HCT116 (cell line): ENCODE measurements around the gene PRKG1. TPM values are rescaled to one million over a fixed set of nuclear protein-coding genes. Genes with fewer than 3 reads are reported as not detected.

Experiments
- ATAC-seq: fragments of 200-7000 bp; cut with Tn5 transposase; 2 replicates; pipeline ENCODE4 v1.9.1; 2020; ENCODE audit warnings: mild to moderate bottlenecking, moderate library complexity
- BruUV-seq: library from RNA; stranded (reverse); fragments of 400-500 nt; replicated peaks from 2 replicates; lab custom pipeline; 2021; lab: Mats Ljungman, UMichigan
- CTCF ChIA-PET: fragments of 300-600 bp; sonication (Branson Sonifier 250); formaldehyde crosslinking; loops from one replicate; lab custom pipeline; 2021; ENCODE audit warnings: antibody characterized with exemption; lab: Charles Lee
- POLR2A ChIA-PET: fragments of 300-600, 350-600 bp; sonication (Branson Sonifier 250); formaldehyde crosslinking; loops from one replicate; lab custom pipeline; 2021; ENCODE audit warnings: antibody characterized with exemption; lab: Charles Lee
- RAD21 ChIA-PET, 2 experiments: fragments of 300-600 bp; sonication (Branson Sonifier 250); formaldehyde crosslinking; loops; one replicate each; lab custom pipeline; 2023; ENCODE audit warnings: low total read pairs in 2 of 2; ENCODE audit not compliant: uncharacterized antibody in 2 of 2, unreplicated experiment in 2 of 2, low non-redundant PET in 1 of 2; lab: Charles Lee
- DNase-seq: peaks from one replicate; pipeline ENCODE4 v3.0.0-alpha.2; 2010; ENCODE audit warnings: low read depth, low spot score
- H2AFZ ChIP-seq: fragments of 200-600 bp; shearing (Covaris generic), sonication (generic); 2 replicates; pipeline ENCODE4 v1.6.1; 2017; ENCODE audit warnings: low read depth, mixed run types, mixed read lengths, antibody characterized with exemption, low read length; ENCODE audit not compliant: poor library complexity, severe bottlenecking
- H3K27ac ChIP-seq: 2 replicates; pipeline ENCODE4 v1.5.1; 2012; ENCODE audit warnings: low read depth, low read length
- H3K27me3 ChIP-seq: fragments of 200-600 bp; sonication (generic); 2 replicates; pipeline ENCODE4 v1.6.1; 2016; ENCODE audit warnings: mixed run types, low read length, mixed read lengths; ENCODE audit not compliant: insufficient read depth
- H3K36me3 ChIP-seq, 2 experiments: fragments of 200-500 bp in 1 of 2; fragments of 200-600 bp in 1 of 2; sonication (Bioruptor generic) in 1 of 2; sonication (generic) in 1 of 2; 2 replicates each; pipeline versions ENCODE4 v1.5.1 to v1.6.1; 2014 to 2016; ENCODE audit warnings: low read length in 2 of 2, inconsistent platforms in 1 of 2, mixed read lengths in 1 of 2, mixed run types in 1 of 2; ENCODE audit not compliant: insufficient read depth in 2 of 2, control insufficient read depth in 1 of 2
- H3K4me1 ChIP-seq, 2 experiments: fragments of 200-600 bp in 1 of 2; sonication (generic) in 1 of 2; 2 replicates each; pipeline versions ENCODE4 v1.5.1 to v1.6.1; 2012 to 2017; ENCODE audit warnings: low read length in 2 of 2, inconsistent platforms in 1 of 2, mild to moderate bottlenecking in 1 of 2, mixed read lengths in 1 of 2, mixed run types in 1 of 2, moderate library complexity in 1 of 2; ENCODE audit not compliant: insufficient read depth in 2 of 2, control insufficient read depth in 1 of 2
- H3K4me2 ChIP-seq: fragments of 200-600 bp; sonication (generic); 2 replicates; pipeline ENCODE4 v1.6.1; 2017; ENCODE audit warnings: mixed run types, low read length, mixed read lengths
- H3K4me3 ChIP-seq, 2 experiments: fragments of 200-600 bp in 1 of 2; sonication (generic) in 1 of 2; replicated peaks in 1 of 2; 2 replicates each; pipeline ENCODE4 v1.5.1; 2011 to 2016; ENCODE audit warnings: low read length in 2 of 2, control low read depth in 1 of 2, low read depth in 1 of 2, mild to moderate bottlenecking in 1 of 2, mixed read lengths in 1 of 2, mixed run types in 1 of 2
- H3K79me2 ChIP-seq: fragments of 200-600 bp; sonication (generic); 2 replicates; pipeline ENCODE4 v1.6.1; 2017; ENCODE audit warnings: mild to moderate bottlenecking, mixed run types, low read length, moderate library complexity, mixed read lengths; ENCODE audit not compliant: insufficient read depth
- H3K9ac ChIP-seq: fragments of 200-600 bp; sonication (generic); 2 replicates; pipeline ENCODE4 v1.6.1; 2016; ENCODE audit warnings: low read length, mixed read lengths
- H3K9me2 ChIP-seq: fragments of 200-600 bp; sonication (generic), shearing (Covaris generic); 2 replicates; pipeline ENCODE4 v1.6.1; 2017; ENCODE audit warnings: mixed run types, mild to moderate bottlenecking, moderate library complexity; ENCODE audit not compliant: insufficient read depth
- H3K9me3 ChIP-seq, 2 experiments: fragments of 200-500 bp in 1 of 2; fragments of 200-600 bp in 1 of 2; sonication (Bioruptor generic) in 1 of 2; sonication (generic) in 1 of 2; 2 replicates each; pipeline ENCODE4 v1.6.1; 2014 to 2017; ENCODE audit warnings: low read length in 2 of 2, mixed read lengths in 2 of 2, inconsistent platforms in 1 of 2, low read depth in 1 of 2, mild to moderate bottlenecking in 1 of 2, mixed run types in 1 of 2, moderate library complexity in 1 of 2; ENCODE audit not compliant: control insufficient read depth in 1 of 2, insufficient read depth in 1 of 2
- H4K20me1 ChIP-seq: fragments of 200-600 bp; sonication (generic), shearing (Covaris generic); 2 replicates; pipeline ENCODE4 v1.6.1; 2017; ENCODE audit warnings: mixed run types, mild to moderate bottlenecking, moderate library complexity; ENCODE audit not compliant: insufficient read depth
- CBX3 ChIP-seq: IDR thresholded peaks from 2 replicates; pipeline ENCODE4 v1.6.1; 2012; ENCODE audit warnings: low read depth
- CEBPB ChIP-seq: IDR thresholded peaks from 2 replicates; pipeline ENCODE4 v1.6.1; 2012; ENCODE audit warnings: low read depth
- ELF1 ChIP-seq: IDR thresholded peaks from 2 replicates; pipeline ENCODE4 v1.6.1; 2012; ENCODE audit warnings: low read depth, borderline replicate concordance
- FOSL1 ChIP-seq: IDR thresholded peaks from 2 replicates; pipeline ENCODE4 v1.6.1; 2012; ENCODE audit warnings: low read depth
- JUND ChIP-seq: IDR thresholded peaks from 2 replicates; pipeline ENCODE4 v1.6.1; 2012
- POLR2AphosphoS5 ChIP-seq: IDR thresholded peaks from 2 replicates; pipeline ENCODE4 v1.6.1; 2011; ENCODE audit warnings: mild to moderate bottlenecking, low read depth, low read length, moderate library complexity
- RAD21 ChIP-seq: IDR thresholded peaks from 2 replicates; pipeline ENCODE4 v1.6.1; 2012; ENCODE audit warnings: low read depth, mild to moderate bottlenecking
- SP1 ChIP-seq: IDR thresholded peaks from 2 replicates; pipeline ENCODE4 v1.6.1; 2012; ENCODE audit warnings: low read depth
- SRF ChIP-seq: IDR thresholded peaks from 2 replicates; pipeline ENCODE4 v1.6.1; 2012; ENCODE audit warnings: low read depth
- TCF7L2 ChIP-seq: IDR thresholded peaks from 2 replicates; pipeline ENCODE4 v1.7.0; 2011; ENCODE audit warnings: borderline replicate concordance, inconsistent platforms; ENCODE audit not compliant: insufficient read depth, insufficient read length; ENCODE audit errors: extremely low read depth
- YY1 ChIP-seq: IDR thresholded peaks from 2 replicates; pipeline ENCODE4 v1.6.1; 2011; ENCODE audit warnings: low read length, low read depth, moderate library complexity, mild to moderate bottlenecking; ENCODE audit not compliant: insufficient replicate concordance; ENCODE audit errors: extremely low read depth
- ZFX ChIP-seq: fragments of 450-650 bp; IDR thresholded peaks from 2 replicates; pipeline ENCODE4 v1.6.1; 2017
- ZNF274 ChIP-seq: fragments of 200-500 bp; sonication (Bioruptor generic); IDR thresholded peaks from 2 replicates; pipeline ENCODE4 v1.6.1; 2014; ENCODE audit warnings: mild to moderate bottlenecking, low read depth, low read length, inconsistent platforms
- intact Hi-C: fragments of 100-400 bp; cut with micrococcal nuclease; formaldehyde crosslinking; loops from 2 replicates; pipeline ENCODE4 v1.10.0; 2022
- total RNA-seq: library from RNA; stranded (reverse); gene quantifications from one replicate; pipeline ENCODE4 v1.2.1, GENCODE V29; 2021; ENCODE audit not compliant: unreplicated experiment
- TF ChIP-seq, protein P1 (sequence below): IDR thresholded peaks from 2 replicates; pipeline ENCODE4 v1.6.1; 2012; ENCODE audit warnings: low read depth
- TF ChIP-seq, protein P2 (sequence below): IDR thresholded peaks from 2 replicates; pipeline ENCODE4 v1.6.1; 2011; ENCODE audit warnings: mild to moderate bottlenecking, low read length, moderate library complexity; ENCODE audit not compliant: insufficient replicate concordance; ENCODE audit errors: extremely low read depth
- TF ChIP-seq, protein P3 (sequence below): IDR thresholded peaks from 2 replicates; pipeline ENCODE4 v1.6.1; 2012
- TF ChIP-seq, protein P4 (sequence below), 3 experiments: fragments of 200-600 bp in 1 of 3; sonication (generic) in 1 of 3; IDR thresholded peaks in 2 of 3; conservative IDR thresholded peaks in 1 of 3; 2 replicates each; pipeline ENCODE4 v1.5.1; 2012 to 2017; ENCODE audit warnings: low read depth in 2 of 3, low read length in 2 of 3, antibody characterized with exemption in 1 of 3, borderline replicate concordance in 1 of 3, control low read depth in 1 of 3, mild to moderate bottlenecking in 1 of 3, mixed read lengths in 1 of 3, mixed run types in 1 of 3, moderate library complexity in 1 of 3; ENCODE audit not compliant: insufficient read depth in 1 of 3

Gene PRKG1
- total RNA-seq, 1 experiment from 2014 or later: 1.4 TPM

DNA sequence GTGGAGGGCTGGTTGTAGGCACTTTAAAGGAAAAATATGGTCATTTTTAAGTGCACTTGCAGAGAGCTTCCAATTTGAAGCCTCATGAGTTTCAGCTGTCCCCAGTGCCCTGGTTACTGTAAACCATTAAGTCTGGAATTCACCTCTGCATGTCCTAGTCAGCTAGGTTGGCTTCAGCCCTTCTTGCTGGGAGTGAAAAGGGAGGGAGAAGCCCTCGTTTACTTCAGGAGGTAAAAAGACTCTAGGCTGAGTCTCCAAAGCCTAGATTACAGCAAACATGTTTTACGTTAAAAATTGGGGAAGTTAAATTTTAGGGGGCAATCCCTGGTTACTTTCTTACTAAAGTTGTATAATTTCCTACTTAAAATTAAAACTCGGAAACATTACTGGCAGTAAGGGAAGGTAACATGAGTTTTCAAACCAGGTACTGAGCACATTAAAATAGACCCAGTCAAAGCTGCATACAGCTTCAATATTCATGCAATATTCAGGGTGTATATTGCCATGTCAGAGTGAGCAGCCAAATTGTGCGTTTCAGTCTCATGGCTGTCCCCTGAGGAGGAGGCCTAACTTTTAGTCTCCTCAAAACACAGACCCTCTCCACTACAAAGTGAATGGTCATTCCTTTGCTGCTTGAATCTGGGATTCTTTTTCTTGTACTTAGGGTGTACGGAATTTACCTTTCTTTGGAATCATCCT lies 156.7 kb downstream of the PRKG1 start:
- no TSS peak for BruUV-seq
- intact Hi-C loops: no loop called here
- H3K4me2 ChIP-seq: no peak overlapping the region
- no peaks in the 10 kb centered on the region for H3K79me2 ChIP-seq
- ChIA-PET POLR2A (no interaction called here), RAD21 (no interaction called here), CTCF (no interaction called here)
- H4K20me1 ChIP-seq: no peaks in the 10 kb centered on the region
- H3K9me3 ChIP-seq: no peaks in the 10 kb centered on the region
- no peaks in the 10 kb centered on the region for H3K4me1 ChIP-seq
- no peak overlapping the region for H3K27ac ChIP-seq
- H3K9ac ChIP-seq: no peak overlapping the region
- no peaks in the 10 kb centered on the region for H3K9me2 ChIP-seq
- ATAC-seq (no peak), DNase-seq (no peak)
- peaks cover 29% of the 10 kb centered on the region; the same call in 1 of the 2 replicates for H3K27me3 ChIP-seq
- no peaks in the 10 kb centered on the region; a peak in 1 of 4 replicates for H3K36me3 ChIP-seq
- no peak overlapping the region for H2AFZ ChIP-seq
- TF ChIP-seq SP1 (no peak), TCF7L2 (no peak), RAD21 (no peak), SRF (no peak), FOSL1 (no peak), YY1 (no peak), CEBPB (no peak), JUND (no peak), CBX3 (no peak), ELF1 (no peak), POLR2AphosphoS5 (no peak), ZFX (no peak), ZNF274 (no peak)
- TF ChIP-seq, protein P1, sequence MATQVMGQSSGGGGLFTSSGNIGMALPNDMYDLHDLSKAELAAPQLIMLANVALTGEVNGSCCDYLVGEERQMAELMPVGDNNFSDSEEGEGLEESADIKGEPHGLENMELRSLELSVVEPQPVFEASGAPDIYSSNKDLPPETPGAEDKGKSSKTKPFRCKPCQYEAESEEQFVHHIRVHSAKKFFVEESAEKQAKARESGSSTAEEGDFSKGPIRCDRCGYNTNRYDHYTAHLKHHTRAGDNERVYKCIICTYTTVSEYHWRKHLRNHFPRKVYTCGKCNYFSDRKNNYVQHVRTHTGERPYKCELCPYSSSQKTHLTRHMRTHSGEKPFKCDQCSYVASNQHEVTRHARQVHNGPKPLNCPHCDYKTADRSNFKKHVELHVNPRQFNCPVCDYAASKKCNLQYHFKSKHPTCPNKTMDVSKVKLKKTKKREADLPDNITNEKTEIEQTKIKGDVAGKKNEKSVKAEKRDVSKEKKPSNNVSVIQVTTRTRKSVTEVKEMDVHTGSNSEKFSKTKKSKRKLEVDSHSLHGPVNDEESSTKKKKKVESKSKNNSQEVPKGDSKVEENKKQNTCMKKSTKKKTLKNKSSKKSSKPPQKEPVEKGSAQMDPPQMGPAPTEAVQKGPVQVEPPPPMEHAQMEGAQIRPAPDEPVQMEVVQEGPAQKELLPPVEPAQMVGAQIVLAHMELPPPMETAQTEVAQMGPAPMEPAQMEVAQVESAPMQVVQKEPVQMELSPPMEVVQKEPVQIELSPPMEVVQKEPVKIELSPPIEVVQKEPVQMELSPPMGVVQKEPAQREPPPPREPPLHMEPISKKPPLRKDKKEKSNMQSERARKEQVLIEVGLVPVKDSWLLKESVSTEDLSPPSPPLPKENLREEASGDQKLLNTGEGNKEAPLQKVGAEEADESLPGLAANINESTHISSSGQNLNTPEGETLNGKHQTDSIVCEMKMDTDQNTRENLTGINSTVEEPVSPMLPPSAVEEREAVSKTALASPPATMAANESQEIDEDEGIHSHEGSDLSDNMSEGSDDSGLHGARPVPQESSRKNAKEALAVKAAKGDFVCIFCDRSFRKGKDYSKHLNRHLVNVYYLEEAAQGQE: no peak
- TF ChIP-seq, protein P2, sequence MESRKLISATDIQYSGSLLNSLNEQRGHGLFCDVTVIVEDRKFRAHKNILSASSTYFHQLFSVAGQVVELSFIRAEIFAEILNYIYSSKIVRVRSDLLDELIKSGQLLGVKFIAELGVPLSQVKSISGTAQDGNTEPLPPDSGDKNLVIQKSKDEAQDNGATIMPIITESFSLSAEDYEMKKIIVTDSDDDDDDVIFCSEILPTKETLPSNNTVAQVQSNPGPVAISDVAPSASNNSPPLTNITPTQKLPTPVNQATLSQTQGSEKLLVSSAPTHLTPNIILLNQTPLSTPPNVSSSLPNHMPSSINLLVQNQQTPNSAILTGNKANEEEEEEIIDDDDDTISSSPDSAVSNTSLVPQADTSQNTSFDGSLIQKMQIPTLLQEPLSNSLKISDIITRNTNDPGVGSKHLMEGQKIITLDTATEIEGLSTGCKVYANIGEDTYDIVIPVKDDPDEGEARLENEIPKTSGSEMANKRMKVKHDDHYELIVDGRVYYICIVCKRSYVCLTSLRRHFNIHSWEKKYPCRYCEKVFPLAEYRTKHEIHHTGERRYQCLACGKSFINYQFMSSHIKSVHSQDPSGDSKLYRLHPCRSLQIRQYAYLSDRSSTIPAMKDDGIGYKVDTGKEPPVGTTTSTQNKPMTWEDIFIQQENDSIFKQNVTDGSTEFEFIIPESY: no peak
- TF ChIP-seq, protein P3, sequence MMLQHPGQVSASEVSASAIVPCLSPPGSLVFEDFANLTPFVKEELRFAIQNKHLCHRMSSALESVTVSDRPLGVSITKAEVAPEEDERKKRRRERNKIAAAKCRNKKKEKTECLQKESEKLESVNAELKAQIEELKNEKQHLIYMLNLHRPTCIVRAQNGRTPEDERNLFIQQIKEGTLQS: no peak
- TF ChIP-seq, protein P4, sequence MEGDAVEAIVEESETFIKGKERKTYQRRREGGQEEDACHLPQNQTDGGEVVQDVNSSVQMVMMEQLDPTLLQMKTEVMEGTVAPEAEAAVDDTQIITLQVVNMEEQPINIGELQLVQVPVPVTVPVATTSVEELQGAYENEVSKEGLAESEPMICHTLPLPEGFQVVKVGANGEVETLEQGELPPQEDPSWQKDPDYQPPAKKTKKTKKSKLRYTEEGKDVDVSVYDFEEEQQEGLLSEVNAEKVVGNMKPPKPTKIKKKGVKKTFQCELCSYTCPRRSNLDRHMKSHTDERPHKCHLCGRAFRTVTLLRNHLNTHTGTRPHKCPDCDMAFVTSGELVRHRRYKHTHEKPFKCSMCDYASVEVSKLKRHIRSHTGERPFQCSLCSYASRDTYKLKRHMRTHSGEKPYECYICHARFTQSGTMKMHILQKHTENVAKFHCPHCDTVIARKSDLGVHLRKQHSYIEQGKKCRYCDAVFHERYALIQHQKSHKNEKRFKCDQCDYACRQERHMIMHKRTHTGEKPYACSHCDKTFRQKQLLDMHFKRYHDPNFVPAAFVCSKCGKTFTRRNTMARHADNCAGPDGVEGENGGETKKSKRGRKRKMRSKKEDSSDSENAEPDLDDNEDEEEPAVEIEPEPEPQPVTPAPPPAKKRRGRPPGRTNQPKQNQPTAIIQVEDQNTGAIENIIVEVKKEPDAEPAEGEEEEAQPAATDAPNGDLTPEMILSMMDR (IDR thresholded peaks at IDR 0.05 in 2 of 3, conservative IDR thresholded peaks at IDR 0.05 in 1 of 3; ENCODE audit: borderline replicate concordance in 1 of 3, insufficient read depth in 1 of 3, low read depth in 2 of 3, low read length in 2 of 3): no peak
- TF ChIP-seq, all 23 proteins: peak for 0
- no peak overlapping the region for H3K4me3 ChIP-seq
